Transverse colon (tissue), 4 donors: Measurements from ENCODE around the gene MFSD8. TPM values are rescaled to one million over a fixed set of nuclear protein-coding genes. Genes with fewer than 3 reads are reported as not detected.
"Not testable (repeated sequence)": the region's sequence is repeated elsewhere in the genome, so short reads cannot be mapped to it uniquely, and the experiment has no call there.

Source experiments
- DNase-seq: peaks from one replicate; pipeline ENCODE4 v3.0.0-alpha.2; 2019
- H3K27ac ChIP-seq, 4 donors: fragments of 200-600 bp; sonication (generic); 2 replicates each; pipeline ENCODE4 v1.5.1; 2016 to 2018; ENCODE audit warnings: inconsistent platforms in 4 of 4
- H3K27me3 ChIP-seq: fragments of 200-600 bp; sonication (generic); 2 replicates; pipeline ENCODE4 v1.5.1; 2017; ENCODE audit warnings: inconsistent platforms
- H3K36me3 ChIP-seq, 4 donors: fragments of 200-600 bp; sonication (generic); 2 replicates each; pipeline ENCODE4 v1.5.1; 2017 to 2019; ENCODE audit warnings: inconsistent platforms in 4 of 4
- H3K4me1 ChIP-seq, 4 donors: fragments of 200-600 bp; sonication (generic); 2 replicates each; pipeline ENCODE4 v1.5.1; 2017 to 2020; ENCODE audit warnings: inconsistent platforms in 4 of 4
- H3K4me3 ChIP-seq, 4 donors: fragments of 200-600 bp; sonication (generic); 1 replicate in 1 of 4; 2 replicates in 3 of 4; pipeline versions ENCODE4 v1.5.1 to v1.6.1; 2017 to 2019; ENCODE audit warnings: inconsistent platforms in 4 of 4
- H3K9me3 ChIP-seq, 2 donors: fragments of 200-600 bp; sonication (generic); 2 replicates each; pipeline ENCODE4 v1.5.1; 2017 to 2019; ENCODE audit warnings: inconsistent platforms in 2 of 2
- CTCF ChIP-seq, 5 experiments: fragments of 200-600 bp in 3 of 5; fragments of 450-650 bp in 2 of 5; sonication (generic) in 3 of 5; IDR thresholded peaks; 1 replicate in 2 of 5; 2 replicates in 3 of 5; pipeline ENCODE4 v1.5.1; 2016 to 2017; ENCODE audit warnings: antibody characterized with exemption in 5 of 5, inconsistent platforms in 3 of 5, mild to moderate bottlenecking in 2 of 5, moderate library complexity in 1 of 5
- EP300 ChIP-seq: sonication (generic); formaldehyde crosslinking; IDR thresholded peaks from one replicate; pipeline ENCODE4 v1.6.1; 2017; ENCODE audit warnings: antibody characterized with exemption, low read depth
- POLR2A ChIP-seq: fragments of 450-650 bp; IDR thresholded peaks from one replicate; pipeline ENCODE4 v1.6.1; 2016; ENCODE audit warnings: antibody characterized with exemption, mild to moderate bottlenecking, moderate library complexity
- POLR2AphosphoS5 ChIP-seq, 3 donors: sonication (generic); formaldehyde crosslinking; IDR thresholded peaks; one replicate each; pipeline ENCODE4 v1.6.1; 2016; ENCODE audit warnings: antibody characterized with exemption in 3 of 3
- WGBS, 2 donors: methylation state at CpG; one replicate each; pipeline ENCODE4 v1.1.5; 2018; ENCODE audit warnings: low coverage in 1 of 2; 5-methylcytosine and 5-hydroxymethylcytosine counted together
- in situ Hi-C, 4 donors: fragments of 200-750 bp; cut with MboI; loops; one replicate each; pipeline versions ENCODE4 v1.15.0 to v1.15.1; 2017; ENCODE audit warnings: low sequenced_read_pairs in 3 of 4, low pct_ligation_motif_present in 1 of 4, low pct_unique_long_range_greater_than_20kb in 1 of 4
- intact Hi-C: fragments of 100-400 bp; cut with DNase I; formaldehyde crosslinking; loops from one replicate; pipeline ENCODE4 v1.15.1; 2023; ENCODE audit warnings: low total_unique reads
- total RNA-seq, 4 donors: library from RNA; depleted of rRNA; stranded (reverse); fragments of >200 nt; gene quantifications; one replicate each; pipeline ENCODE4 v1.1.0, GENCODE V29; 2016

MFSD8 gene
- total RNA-seq, 4 donors from 2014 or later, result 26.6 to 50.5 (median 34.4) TPM

GRCh38 chr4:127957105-127957504 lies 7.9 kb downstream of the MFSD8 start:
- in situ Hi-C loops, result loop anchor here in 1 of 4 donors (10.0 kb wide), 1 partner anchor 72 kb away; the partner anchor contains the start of gene PLK4

GRCh38 chr4:127936974-127937373 lies 28.0 kb downstream of the MFSD8 start:
- H3K36me3 ChIP-seq, result peaks cover 0 to 14% (median 5%) of the 10 kb centered on the region in 4 donors
- intact Hi-C loops, result no loop called here
- no peak for DNase-seq
- no peak overlapping the region for H3K27ac ChIP-seq
- no peaks in the 10 kb centered on the region for H3K9me3 ChIP-seq
- TF ChIP-seq POLR2A (no peak), EP300 (no peak), CTCF (IDR thresholded peaks at IDR 0.05) (no peak), POLR2AphosphoS5 (IDR thresholded peaks at IDR 0.05) (no peak)
- WGBS, 2 donors, result 93 to 100% methylated on average over 1 of the region's 1 CpG
- no peaks in the 10 kb centered on the region for H3K27me3 ChIP-seq
- H3K4me1 ChIP-seq, result no peaks in the 10 kb centered on the region
- in situ Hi-C loops, result no loop called here
- H3K4me3 ChIP-seq, result no peak overlapping the region

More at GRCh38 chr4:127957105-127957504, 7.9 kb downstream of the MFSD8 start:
- Histone ChIP-seq H3K36me3 (peaks cover 0 to 4% (median 0%) of the 10 kb centered on the region in 4 donors), H3K9me3 (no peaks in the 10 kb centered on the region), H3K4me1 (no peaks in the 10 kb centered on the region), H3K4me3 (no peak overlapping the region), H3K27me3 (no peaks in the 10 kb centered on the region), H3K27ac (no peak overlapping the region)
- 94 to 100% methylated on average over 2 of the region's 2 CpGs for WGBS, 2 donors
- no peak for DNase-seq
- TF ChIP-seq CTCF (IDR thresholded peaks at IDR 0.05), result no peak
- no peak for TF ChIP-seq EP300
- TF ChIP-seq POLR2AphosphoS5 (IDR thresholded peaks at IDR 0.05), result no peak
- no peak for TF ChIP-seq POLR2A
- intact Hi-C loops, result no loop called here

GRCh38 chr4:127931836-127932235 lies 33.1 kb downstream of the MFSD8 start:
- H3K4me1 ChIP-seq, H3K27ac ChIP-seq, in situ Hi-C loops, H3K9me3 ChIP-seq, H3K4me3 ChIP-seq, H3K27me3 ChIP-seq, DNase-seq, intact Hi-C loops: not testable (repeated sequence)
- H3K36me3 ChIP-seq, result peaks cover 0 to 14% (median 3%) of the 10 kb centered on the region in 4 donors
- 83 to 94% methylated on average over 1 to 6 of the region's 6 CpGs for WGBS, 2 donors

GRCh38 chr4:127930175-127930574 lies 34.8 kb downstream of the MFSD8 start:
- WGBS, 2 donors, result 100% methylated on average over 1 of the region's 1 CpG

GRCh38 chr4:127925720-127926119 lies 39.3 kb downstream of the MFSD8 start:
- in situ Hi-C loops, H3K9me3 ChIP-seq, H3K27ac ChIP-seq, intact Hi-C loops, H3K4me3 ChIP-seq, DNase-seq, H3K27me3 ChIP-seq, H3K4me1 ChIP-seq: not testable (repeated sequence)
- H3K36me3 ChIP-seq, result peaks cover 0 to 26% (median 10%) of the 10 kb centered on the region in 4 donors
- 95 to 97% methylated on average over 2 of the region's 2 CpGs for WGBS, 2 donors

More at GRCh38 chr4:127930175-127930574, 34.8 kb downstream of the MFSD8 start:
- no peak overlapping the region for H3K4me3 ChIP-seq
- DNase-seq, result no peak
- peaks cover 0 to 14% (median 3%) of the 10 kb centered on the region in 4 donors for H3K36me3 ChIP-seq
- H3K27me3 ChIP-seq, result no peaks in the 10 kb centered on the region
- in situ Hi-C loops, result no loop called here
- H3K4me1 ChIP-seq, result no peaks in the 10 kb centered on the region
- TF ChIP-seq CTCF (IDR thresholded peaks at IDR 0.05) (no peak), POLR2A (no peak), EP300 (no peak), POLR2AphosphoS5 (IDR thresholded peaks at IDR 0.05) (no peak)
- no peaks in the 10 kb centered on the region for H3K9me3 ChIP-seq
- no peak overlapping the region for H3K27ac ChIP-seq
- intact Hi-C loops, result no loop called here
